GM12878 (cell line): Measurements from ENCODE around the gene RNF223. TPM values are rescaled to one million over a fixed set of nuclear protein-coding genes. Genes with fewer than 3 reads are reported as not detected.

Experiments
- ATAC-seq: fragments of 200-7000 bp; cut with Tn5 transposase; 3 replicates; pipeline ENCODE4 v1.9.1; 2020; ENCODE audit warnings: mild to moderate bottlenecking, moderate library complexity
- BruUV-seq: library from RNA; stranded (reverse); fragments of 400-500 nt; replicated peaks from 2 replicates; lab custom pipeline; 2021; lab: Mats Ljungman, UMichigan
- CTCF ChIA-PET: fragments of 300-600 bp; sonication (Branson Sonifier 250); formaldehyde crosslinking; extraction: SDS; loops from one replicate; lab custom pipeline; 2021; ENCODE audit warnings: inconsistent platforms; lab: Yijun Ruan, JAX
- POLR2A ChIA-PET: fragments of 350-600 bp; formaldehyde crosslinking; extraction: SDS; loops from one replicate; lab custom pipeline; 2021; ENCODE audit warnings: inconsistent platforms; lab: Charles Lee
- RAD21 ChIA-PET: fragments of 300-600 bp; sonication (Branson Sonifier 250); formaldehyde crosslinking; loops from one replicate; lab custom pipeline; 2023; ENCODE audit warnings: antibody characterized with exemption; ENCODE audit not compliant: unreplicated experiment; lab: Charles Lee
- SMC1A ChIA-PET: fragments of 300-600 bp; sonication (Branson Sonifier 250); formaldehyde crosslinking; loops from one replicate; lab custom pipeline; 2023; ENCODE audit not compliant: unreplicated experiment, uncharacterized antibody; lab: Charles Lee
- DNase-seq: peaks from one replicate; pipeline ENCODE4 v3.0.0-alpha.2; 2011; ENCODE audit warnings: low read depth, low spot score
- FAIRE-seq: peaks from 3 replicates; lab custom pipeline; 2011; peaks lifted over from hg19 to GRCh38; lab: Jason Lieb, UNC
- H2AFZ ChIP-seq: 2 replicates; pipeline ENCODE4 v1.6.0; 2011; ENCODE audit warnings: low read depth, low read length, control low read depth; ENCODE audit not compliant: control insufficient read depth
- H3K27ac ChIP-seq: 2 replicates; pipeline ENCODE4 v1.5.1; 2011; ENCODE audit warnings: control low read depth; ENCODE audit not compliant: control insufficient read depth, insufficient read depth
- H3K27me3 ChIP-seq, 2 experiments: replicated peaks in 1 of 2; 2 replicates each; pipeline versions ENCODE4 v1.6.0 to v1.6.1; 2011; ENCODE audit warnings: low read length in 1 of 2; ENCODE audit not compliant: control insufficient read depth in 2 of 2, insufficient read depth in 2 of 2
- H3K36me3 ChIP-seq, 2 experiments: 2 replicates each; pipeline ENCODE4 v1.5.1; 2011; ENCODE audit warnings: low read length in 1 of 2; ENCODE audit not compliant: control insufficient read depth in 2 of 2, insufficient read depth in 2 of 2
- H3K4me1 ChIP-seq: 2 replicates; pipeline ENCODE4 v1.6.1; 2011; ENCODE audit warnings: mild to moderate bottlenecking, low read length, moderate library complexity, mixed read lengths; ENCODE audit not compliant: control insufficient read depth, insufficient read depth
- H3K4me2 ChIP-seq: 2 replicates; pipeline ENCODE4 v1.6.0; 2011; ENCODE audit warnings: control low read depth; ENCODE audit not compliant: control insufficient read depth, insufficient read depth
- H3K4me3 ChIP-seq: fragments of 200-600 bp; sonication (generic); 2 replicates; pipeline ENCODE4 v1.5.1; 2016
- H3K79me2 ChIP-seq: 2 replicates; pipeline ENCODE4 v1.6.0; 2011; ENCODE audit warnings: low read length; ENCODE audit not compliant: control insufficient read depth, insufficient read depth
- H3K9ac ChIP-seq: 2 replicates; pipeline ENCODE4 v1.8.0; 2011; ENCODE audit warnings: low read length, control low read depth, mixed read lengths; ENCODE audit not compliant: control insufficient read depth, insufficient read depth
- H3K9me3 ChIP-seq: replicated peaks from 3 replicates; pipeline ENCODE4 v1.5.1; 2011; ENCODE audit warnings: mild to moderate bottlenecking, low read length; ENCODE audit not compliant: control insufficient read depth, insufficient read depth
- H4K20me1 ChIP-seq: 2 replicates; pipeline ENCODE4 v1.6.0; 2011; ENCODE audit not compliant: control insufficient read depth, insufficient read depth
- CHD1 ChIP-seq: IDR thresholded peaks from 2 replicates; pipeline ENCODE4 v1.6.1; 2012; ENCODE audit warnings: low read depth, low read length, improper control_type of control experiment
- HDAC2 ChIP-seq: fragments of 200-600 bp; sonication (generic); IDR thresholded peaks from 2 replicates; pipeline ENCODE4 v1.6.1; 2017
- PML ChIP-seq: IDR thresholded peaks from 2 replicates; pipeline ENCODE4 v1.6.1; 2012; ENCODE audit warnings: low read length, inconsistent platforms
- POLR2A ChIP-seq: IDR thresholded peaks from 2 replicates; pipeline ENCODE4 v1.6.1; 2011; ENCODE audit warnings: low read depth, mild to moderate bottlenecking, low read length
- ZZZ3 ChIP-seq: IDR thresholded peaks from 2 replicates; pipeline ENCODE4 v1.6.1; 2011; ENCODE audit warnings: low read depth; ENCODE audit not compliant: control insufficient read depth, insufficient read length
- WGBS: methylation state at CpG from one replicate; pipeline ENCODE4 v1.1.6; 2016; ENCODE audit warnings: low lambda C conversion rate; ENCODE audit not compliant: insufficient replicate concordance, insufficient coverage; ENCODE audit errors: missing lambda C conversion rate; 5-methylcytosine and 5-hydroxymethylcytosine counted together
- in situ Hi-C: fragments of 300-500 bp; cut with MboI; formaldehyde crosslinking; loops from 9 replicates; pipeline ENCODE4 v1.14.3; 2018; ENCODE audit warnings: mixed read lengths
- intact Hi-C: fragments of 100-400 bp; cut with micrococcal nuclease; formaldehyde crosslinking; loops from one replicate; pipeline ENCODE4 v1.14.2; 2022; ENCODE audit not compliant: unreplicated experiment
- polyA plus RNA-seq, 11 experiments: library from polyadenylated mRNA; depleted of rRNA in 4 of 11; unstranded in 6 of 11; stranded (reverse) in 5 of 11; fragments of >200 nt; fragmentation: Nextera tagmentation in 4 of 11; fragmentation: Illumina TruSeq in 1 of 11; extraction: Ambion mirVana in 4 of 11; extraction: Trizol in 1 of 11; gene quantifications; 1 replicate in 1 of 11; 2 replicates in 10 of 11; pipeline versions ENCODE4 v1.2.1 to v1.2.3, GENCODE V29; 2011 to 2016; ENCODE audit warnings: inconsistent platforms in 2 of 11, missing spikeins in 2 of 11, low read depth in 1 of 11
- total RNA-seq, 4 experiments: library from RNA; depleted of rRNA in 3 of 4; stranded (reverse); fragments of >200 nt in 3 of 4; fragmentation: Illumina TruSeq in 1 of 4; extraction: Trizol in 1 of 4; gene quantifications; 2 replicates each; pipeline versions ENCODE4 v1.2.1 to v1.2.3, GENCODE V29; 2013 to 2021
- TF ChIP-seq, protein P1 (sequence below): fragments of 450-650 bp; IDR thresholded peaks from 2 replicates; pipeline ENCODE4 v1.6.1; 2017; ENCODE audit warnings: mild to moderate bottlenecking, low read depth, inconsistent platforms; ENCODE audit not compliant: poor library complexity, severe bottlenecking
- TF ChIP-seq, protein P2 (sequence below): IDR thresholded peaks from 2 replicates; pipeline ENCODE4 v1.6.1; 2012; ENCODE audit warnings: low read depth, low read length, improper control_type of control experiment
- TF ChIP-seq, protein P3 (sequence below): IDR thresholded peaks from 2 replicates; pipeline ENCODE4 v1.6.1; 2012; ENCODE audit warnings: low read length, inconsistent platforms

Gene RNF223
- total and polyA plus RNA-seq, 10 of the 15 experiments (the other 5 are each of a cell fraction or from before 2014, with no cell fraction given) = 0.06 TPM; not detected in 9

DNA sequence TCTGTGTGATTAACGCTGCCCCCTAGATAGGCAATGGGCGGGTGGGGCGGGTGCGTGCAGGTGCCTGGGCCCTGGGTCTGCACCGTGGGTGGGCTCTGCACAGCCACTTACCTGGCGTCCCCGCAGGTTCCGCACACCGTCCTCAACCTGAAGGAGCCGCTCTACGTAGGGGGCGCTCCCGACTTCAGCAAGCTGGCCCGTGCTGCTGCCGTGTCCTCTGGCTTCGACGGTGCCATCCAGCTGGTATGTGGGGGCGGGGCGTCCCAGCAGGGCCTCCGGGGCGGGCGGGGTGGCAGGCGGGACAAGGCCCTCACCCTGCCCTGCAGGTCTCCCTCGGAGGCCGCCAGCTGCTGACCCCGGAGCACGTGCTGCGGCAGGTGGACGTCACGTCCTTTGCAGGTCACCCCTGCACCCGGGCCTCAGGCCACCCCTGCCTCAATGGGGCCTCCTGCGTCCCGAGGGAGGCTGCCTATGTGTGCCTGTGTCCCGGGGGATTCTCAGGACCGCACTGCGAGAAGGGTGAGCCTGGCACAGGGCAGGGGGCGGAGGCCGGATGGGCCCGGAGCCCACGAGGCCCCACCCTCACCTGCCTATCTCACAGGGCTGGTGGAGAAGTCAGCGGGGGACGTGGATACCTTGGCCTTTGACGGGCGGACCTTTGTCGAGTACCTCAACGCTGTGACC is 22.8 kb downstream of the RNF223 start:
- RAD21 ChIA-PET = interaction anchor here (1.0 kb wide), 1 partner anchor 13 kb away, joined by 3 read pairs; no protein-coding TSS in a partner anchor
- Histone ChIP-seq H2AFZ (no peak overlapping the region), H3K4me2 (no peak overlapping the region), H3K79me2 (no peaks in the 10 kb centered on the region), H3K4me1 (peaks cover 5% of the 10 kb centered on the region; the same call in 1 of the 2 replicates), H4K20me1 (no peaks in the 10 kb centered on the region), H3K36me3 (peaks cover 3 to 16% of the 10 kb centered on the region in 2 experiments; a peak in 3 of 4 replicates), H3K4me3 (no peak overlapping the region), H3K27me3 (no peaks in the 10 kb centered on the region), H3K27ac (no peak overlapping the region), H3K9me3 (no peaks in the 10 kb centered on the region), H3K9ac (no peak overlapping the region)
- TF ChIP-seq, protein P1, sequence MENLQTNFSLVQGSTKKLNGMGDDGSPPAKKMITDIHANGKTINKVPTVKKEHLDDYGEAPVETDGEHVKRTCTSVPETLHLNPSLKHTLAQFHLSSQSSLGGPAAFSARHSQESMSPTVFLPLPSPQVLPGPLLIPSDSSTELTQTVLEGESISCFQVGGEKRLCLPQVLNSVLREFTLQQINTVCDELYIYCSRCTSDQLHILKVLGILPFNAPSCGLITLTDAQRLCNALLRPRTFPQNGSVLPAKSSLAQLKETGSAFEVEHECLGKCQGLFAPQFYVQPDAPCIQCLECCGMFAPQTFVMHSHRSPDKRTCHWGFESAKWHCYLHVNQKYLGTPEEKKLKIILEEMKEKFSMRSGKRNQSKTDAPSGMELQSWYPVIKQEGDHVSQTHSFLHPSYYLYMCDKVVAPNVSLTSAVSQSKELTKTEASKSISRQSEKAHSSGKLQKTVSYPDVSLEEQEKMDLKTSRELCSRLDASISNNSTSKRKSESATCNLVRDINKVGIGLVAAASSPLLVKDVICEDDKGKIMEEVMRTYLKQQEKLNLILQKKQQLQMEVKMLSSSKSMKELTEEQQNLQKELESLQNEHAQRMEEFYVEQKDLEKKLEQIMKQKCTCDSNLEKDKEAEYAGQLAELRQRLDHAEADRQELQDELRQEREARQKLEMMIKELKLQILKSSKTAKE = no peak
- TF ChIP-seq, protein P2, sequence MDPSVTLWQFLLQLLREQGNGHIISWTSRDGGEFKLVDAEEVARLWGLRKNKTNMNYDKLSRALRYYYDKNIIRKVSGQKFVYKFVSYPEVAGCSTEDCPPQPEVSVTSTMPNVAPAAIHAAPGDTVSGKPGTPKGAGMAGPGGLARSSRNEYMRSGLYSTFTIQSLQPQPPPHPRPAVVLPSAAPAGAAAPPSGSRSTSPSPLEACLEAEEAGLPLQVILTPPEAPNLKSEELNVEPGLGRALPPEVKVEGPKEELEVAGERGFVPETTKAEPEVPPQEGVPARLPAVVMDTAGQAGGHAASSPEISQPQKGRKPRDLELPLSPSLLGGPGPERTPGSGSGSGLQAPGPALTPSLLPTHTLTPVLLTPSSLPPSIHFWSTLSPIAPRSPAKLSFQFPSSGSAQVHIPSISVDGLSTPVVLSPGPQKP = no peak
- TF ChIP-seq POLR2A (0 out of 2 replicates have a peak, but pooled peaks have one; percentile 17), ZZZ3 (no peak), HDAC2 (no peak), PML (no peak), CHD1 (no peak)
- TF ChIP-seq, protein P3, sequence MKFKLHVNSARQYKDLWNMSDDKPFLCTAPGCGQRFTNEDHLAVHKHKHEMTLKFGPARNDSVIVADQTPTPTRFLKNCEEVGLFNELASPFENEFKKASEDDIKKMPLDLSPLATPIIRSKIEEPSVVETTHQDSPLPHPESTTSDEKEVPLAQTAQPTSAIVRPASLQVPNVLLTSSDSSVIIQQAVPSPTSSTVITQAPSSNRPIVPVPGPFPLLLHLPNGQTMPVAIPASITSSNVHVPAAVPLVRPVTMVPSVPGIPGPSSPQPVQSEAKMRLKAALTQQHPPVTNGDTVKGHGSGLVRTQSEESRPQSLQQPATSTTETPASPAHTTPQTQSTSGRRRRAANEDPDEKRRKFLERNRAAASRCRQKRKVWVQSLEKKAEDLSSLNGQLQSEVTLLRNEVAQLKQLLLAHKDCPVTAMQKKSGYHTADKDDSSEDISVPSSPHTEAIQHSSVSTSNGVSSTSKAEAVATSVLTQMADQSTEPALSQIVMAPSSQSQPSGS = no peak
- BruUV-seq = no TSS peak
- intact Hi-C loops = no loop called here
- ATAC-seq (no peak), DNase-seq (no peak), FAIRE-seq (no peak)
- POLR2A ChIA-PET = no interaction called here
- SMC1A ChIA-PET = no interaction called here
- WGBS = 67% methylated on average over 43 of the region's 46 CpGs
- in situ Hi-C loops = loop anchor here (5.0 kb wide), 1 partner anchor 51 kb away; no protein-coding TSS in a partner anchor
- CTCF ChIA-PET = interaction anchor here (1.0 to 1.2 kb wide), 2 partner anchors 13 to 19 kb away, joined by 3 read pairs; no protein-coding TSS in a partner anchor
